ENCODE data around the gene GALNT1. TPM values are rescaled to one million over a fixed set of nuclear protein-coding genes. Genes with fewer than 3 reads are reported as not detected.

GALNT1 gene
- total and polyA plus RNA-seq, 7 experiments from 2014 or later: 20.9 to 42.0 (median 29.3) TPM

- H3K27me3 Mint-ChIP-seq: no peaks in the 10 kb centered on the region
- H3K36me3 Mint-ChIP-seq: peaks cover 17 to 38% (median 26%) of the 10 kb centered on the region in 5 donors
- Histone ChIP-seq H3K27ac (ENCODE audit: low read depth, low read length) (no peak overlapping the region), H3K27me3 (ENCODE audit: control insufficient read depth in 2 of 2, insufficient read depth in 2 of 2, low read length in 2 of 2) (no peaks in the 10 kb centered on the region), H3K9me3 (ENCODE audit: control insufficient read depth in 2 of 3, low read length in 3 of 3) (peaks cover 0 to 9% (median 0%) of the 10 kb centered on the region in 3 experiments), H3K4me3 (ENCODE audit: low read length) (no peak overlapping the region), H3K4me1 (ENCODE audit: control insufficient read depth in 2 of 2, insufficient read depth in 2 of 2, low read length in 2 of 2) (no peaks in the 10 kb centered on the region), H3K36me3 (ENCODE audit: control insufficient read depth in 2 of 3, insufficient read depth in 3 of 3, low read length in 3 of 3) (no peaks in the 10 kb centered on the region)
- DNase-seq (no peak), ATAC-seq (no peak)
- ChIA-PET POLR2A (no interaction called here), CTCF (no interaction called here)
- peak overlapping the region in 1 of 9 donors; percentile 18 for H3K27ac Mint-ChIP-seq
- peaks cover 0 to 26% (median 8%) of the 10 kb centered on the region in 11 donors for H3K9me3 Mint-ChIP-seq
- no peak overlapping the region for H3K4me3 Mint-ChIP-seq
- intact Hi-C loops (cut with micrococcal nuclease): no loop called here
- H3K4me1 Mint-ChIP-seq: no peaks in the 10 kb centered on the region
These were observed 57.8 kb downstream of the GALNT1 start for GRCh38 chr18:35639296-35639695.

- Mint-ChIP-seq H3K27ac (no peak overlapping the region), H3K27me3 (no peaks in the 10 kb centered on the region), H3K36me3 (peaks cover 17 to 44% (median 31%) of the 10 kb centered on the region in 5 donors), H3K4me3 (no peak overlapping the region), H3K9me3 (peaks cover 0 to 23% (median 10%) of the 10 kb centered on the region in 11 donors), H3K4me1 (no peaks in the 10 kb centered on the region)
- Histone ChIP-seq H3K9me3 (ENCODE audit: control insufficient read depth in 2 of 3, low read length in 3 of 3) (peaks cover 0 to 9% (median 0%) of the 10 kb centered on the region in 3 experiments), H3K4me3 (ENCODE audit: low read length) (no peak overlapping the region), H3K27me3 (ENCODE audit: control insufficient read depth in 2 of 2, insufficient read depth in 2 of 2, low read length in 2 of 2) (no peaks in the 10 kb centered on the region), H3K36me3 (ENCODE audit: control insufficient read depth in 2 of 3, insufficient read depth in 3 of 3, low read length in 3 of 3) (no peaks in the 10 kb centered on the region), H3K4me1 (ENCODE audit: control insufficient read depth in 2 of 2, insufficient read depth in 2 of 2, low read length in 2 of 2) (no peaks in the 10 kb centered on the region), H3K27ac (ENCODE audit: low read depth, low read length) (no peak overlapping the region)
- ChIA-PET POLR2A (no interaction called here), CTCF (no interaction called here)
- intact Hi-C loops (cut with micrococcal nuclease): no loop called here
- no peak for DNase-seq
- no peak for ATAC-seq
These were observed 59.9 kb downstream of the GALNT1 start for GRCh38 chr18:35641467-35641866.

GRCh38 chr18:35641916-35642315 is 60.4 kb downstream of the GALNT1 start:
- Mint-ChIP-seq H3K27me3 (no peaks in the 10 kb centered on the region), H3K27ac (no peak overlapping the region), H3K9me3 (peaks cover 0 to 19% (median 10%) of the 10 kb centered on the region in 11 donors), H3K36me3 (peaks cover 16 to 45% (median 34%) of the 10 kb centered on the region in 5 donors), H3K4me1 (peaks cover 0 to 4% (median 0%) of the 10 kb centered on the region in 7 donors), H3K4me3 (no peak overlapping the region)
- ChIA-PET CTCF (no interaction called here), POLR2A (no interaction called here)
- no peaks in the 10 kb centered on the region for H3K36me3 ChIP-seq (ENCODE audit: control insufficient read depth in 2 of 3, insufficient read depth in 3 of 3, low read length in 3 of 3)
- intact Hi-C loops (cut with micrococcal nuclease): no loop called here
- H3K4me1 ChIP-seq (ENCODE audit: control insufficient read depth in 2 of 2, insufficient read depth in 2 of 2, low read length in 2 of 2): no peaks in the 10 kb centered on the region
- no peak for ATAC-seq
- H3K9me3 ChIP-seq (ENCODE audit: control insufficient read depth in 2 of 3, low read length in 3 of 3): peaks cover 0 to 9% (median 0%) of the 10 kb centered on the region in 3 experiments
- no peaks in the 10 kb centered on the region for H3K27me3 ChIP-seq (ENCODE audit: control insufficient read depth in 2 of 2, insufficient read depth in 2 of 2, low read length in 2 of 2)
- no peak for DNase-seq
- no peak overlapping the region for H3K27ac ChIP-seq (ENCODE audit: low read depth, low read length)
- H3K4me3 ChIP-seq (ENCODE audit: low read length): no peak overlapping the region

GRCh38 chr18:35642802-35643201 is 61.3 kb downstream of the GALNT1 start:
- H3K27me3 ChIP-seq (ENCODE audit: control insufficient read depth in 2 of 2, insufficient read depth in 2 of 2, low read length in 2 of 2): no peaks in the 10 kb centered on the region
- Mint-ChIP-seq H3K27ac (no peak overlapping the region), H3K36me3 (peaks cover 9 to 40% (median 32%) of the 10 kb centered on the region in 5 donors), H3K9me3 (peaks cover 0 to 17% (median 11%) of the 10 kb centered on the region in 11 donors), H3K4me3 (no peak overlapping the region), H3K27me3 (no peaks in the 10 kb centered on the region), H3K4me1 (peaks cover 0 to 5% (median 3%) of the 10 kb centered on the region in 7 donors)
- DNase-seq (no peak), ATAC-seq (no peak)
- H3K4me1 ChIP-seq (ENCODE audit: control insufficient read depth in 2 of 2, insufficient read depth in 2 of 2, low read length in 2 of 2): no peaks in the 10 kb centered on the region
- no peak overlapping the region for H3K27ac ChIP-seq (ENCODE audit: low read depth, low read length)
- no peak overlapping the region for H3K4me3 ChIP-seq (ENCODE audit: low read length)
- intact Hi-C loops (cut with micrococcal nuclease): no loop called here
- CTCF ChIA-PET: no interaction called here
- POLR2A ChIA-PET: interaction anchor here (0.6 kb wide), 1 partner anchor 335 kb away, joined by 3 read pairs; no protein-coding TSS in a partner anchor
- no peaks in the 10 kb centered on the region for H3K9me3 ChIP-seq (ENCODE audit: control insufficient read depth in 2 of 3, low read length in 3 of 3)
- no peaks in the 10 kb centered on the region for H3K36me3 ChIP-seq (ENCODE audit: control insufficient read depth in 2 of 3, insufficient read depth in 3 of 3, low read length in 3 of 3)

- intact Hi-C loops (cut with micrococcal nuclease): no loop called here
- ChIA-PET POLR2A (no interaction called here), CTCF (no interaction called here)
- Histone ChIP-seq H3K9me3 (ENCODE audit: control insufficient read depth in 2 of 3, low read length in 3 of 3) (no peaks in the 10 kb centered on the region), H3K4me1 (ENCODE audit: control insufficient read depth in 2 of 2, insufficient read depth in 2 of 2, low read length in 2 of 2) (no peaks in the 10 kb centered on the region), H3K27me3 (ENCODE audit: control insufficient read depth in 2 of 2, insufficient read depth in 2 of 2, low read length in 2 of 2) (no peaks in the 10 kb centered on the region), H3K4me3 (ENCODE audit: low read length) (no peak overlapping the region), H3K36me3 (ENCODE audit: control insufficient read depth in 2 of 3, insufficient read depth in 3 of 3, low read length in 3 of 3) (no peaks in the 10 kb centered on the region), H3K27ac (ENCODE audit: low read depth, low read length) (no peak overlapping the region)
- peaks cover 5 to 41% (median 32%) of the 10 kb centered on the region in 5 donors for H3K36me3 Mint-ChIP-seq
- ATAC-seq (no peak), DNase-seq (no peak)
- H3K27ac Mint-ChIP-seq: no peak overlapping the region
- H3K4me3 Mint-ChIP-seq: no peak overlapping the region
- peaks cover 0 to 28% (median 6%) of the 10 kb centered on the region in 11 donors for H3K9me3 Mint-ChIP-seq
- H3K27me3 Mint-ChIP-seq: no peaks in the 10 kb centered on the region
- H3K4me1 Mint-ChIP-seq: peaks cover 0 to 23% (median 15%) of the 10 kb centered on the region in 7 donors
These were observed 64.9 kb downstream of the GALNT1 start for GRCh38 chr18:35646449-35646848.

- no peak overlapping the region for H3K4me3 Mint-ChIP-seq
- H3K27ac ChIP-seq (ENCODE audit: low read depth, low read length): no peak overlapping the region
- DNase-seq: no peak
- H3K27me3 ChIP-seq (ENCODE audit: control insufficient read depth in 2 of 2, insufficient read depth in 2 of 2, low read length in 2 of 2): no peaks in the 10 kb centered on the region
- peak overlapping the region in 1 of 9 donors; percentile 65 for H3K27ac Mint-ChIP-seq
- peaks cover 0 to 11% (median 0%) of the 10 kb centered on the region in 11 donors for H3K9me3 Mint-ChIP-seq
- CTCF ChIA-PET: interaction anchor here (1.0 kb wide), 1 partner anchor 29 kb away, joined by 3 read pairs; no protein-coding TSS in a partner anchor
- intact Hi-C loops (cut with micrococcal nuclease): no loop called here
- H3K4me3 ChIP-seq (ENCODE audit: low read length): no peak overlapping the region
- no peaks in the 10 kb centered on the region for H3K9me3 ChIP-seq (ENCODE audit: control insufficient read depth in 2 of 3, low read length in 3 of 3)
- peaks cover 0 to 46% (median 24%) of the 10 kb centered on the region in 7 donors for H3K4me1 Mint-ChIP-seq
- no peak for ATAC-seq
- POLR2A ChIA-PET: no interaction called here
- no peaks in the 10 kb centered on the region for H3K4me1 ChIP-seq (ENCODE audit: control insufficient read depth in 2 of 2, insufficient read depth in 2 of 2, low read length in 2 of 2)
- H3K27me3 Mint-ChIP-seq: no peaks in the 10 kb centered on the region
- peaks cover 0 to 19% (median 8%) of the 10 kb centered on the region in 5 donors for H3K36me3 Mint-ChIP-seq
- H3K36me3 ChIP-seq (ENCODE audit: control insufficient read depth in 2 of 3, insufficient read depth in 3 of 3, low read length in 3 of 3): no peaks in the 10 kb centered on the region
These were observed 72.0 kb downstream of the GALNT1 start for GRCh38 chr18:35653392-35654135.

GRCh38 chr18:35658112-35658511 is 76.6 kb downstream of the GALNT1 start:
- intact Hi-C loops (cut with micrococcal nuclease): no loop called here
- ChIA-PET CTCF (no interaction called here), POLR2A (no interaction called here)
- ATAC-seq (no peak), DNase-seq (no peak)
- Mint-ChIP-seq H3K4me1 (peaks cover 0 to 17% (median 10%) of the 10 kb centered on the region in 7 donors), H3K27ac (no peak overlapping the region), H3K4me3 (no peak overlapping the region), H3K36me3 (peaks cover 4 to 15% (median 9%) of the 10 kb centered on the region in 5 donors), H3K27me3 (no peaks in the 10 kb centered on the region), H3K9me3 (no peaks in the 10 kb centered on the region)
- Histone ChIP-seq H3K4me3 (ENCODE audit: low read length) (no peak overlapping the region), H3K27me3 (ENCODE audit: control insufficient read depth in 2 of 2, insufficient read depth in 2 of 2, low read length in 2 of 2) (no peaks in the 10 kb centered on the region), H3K9me3 (ENCODE audit: control insufficient read depth in 2 of 3, low read length in 3 of 3) (no peaks in the 10 kb centered on the region), H3K27ac (ENCODE audit: low read depth, low read length) (no peak overlapping the region), H3K36me3 (ENCODE audit: control insufficient read depth in 2 of 3, insufficient read depth in 3 of 3, low read length in 3 of 3) (no peaks in the 10 kb centered on the region), H3K4me1 (ENCODE audit: control insufficient read depth in 2 of 2, insufficient read depth in 2 of 2, low read length in 2 of 2) (no peaks in the 10 kb centered on the region)

Measured in naive thymus-derived CD4-positive, alpha-beta T cell (primary cell).